SKM-1 (cell line): ENCODE results near the gene BDH1.
"Not testable (repeated sequence)": the region's sequence is repeated elsewhere in the genome, so short reads cannot be mapped to it uniquely, and the experiment has no call there.

Experiments used
- DNase-seq: peaks from one replicate; lab custom pipeline; 2025; ENCODE audit not compliant: unreplicated experiment; lab: John Stamatoyannopoulos, UW

Gene BDH1

DNA sequence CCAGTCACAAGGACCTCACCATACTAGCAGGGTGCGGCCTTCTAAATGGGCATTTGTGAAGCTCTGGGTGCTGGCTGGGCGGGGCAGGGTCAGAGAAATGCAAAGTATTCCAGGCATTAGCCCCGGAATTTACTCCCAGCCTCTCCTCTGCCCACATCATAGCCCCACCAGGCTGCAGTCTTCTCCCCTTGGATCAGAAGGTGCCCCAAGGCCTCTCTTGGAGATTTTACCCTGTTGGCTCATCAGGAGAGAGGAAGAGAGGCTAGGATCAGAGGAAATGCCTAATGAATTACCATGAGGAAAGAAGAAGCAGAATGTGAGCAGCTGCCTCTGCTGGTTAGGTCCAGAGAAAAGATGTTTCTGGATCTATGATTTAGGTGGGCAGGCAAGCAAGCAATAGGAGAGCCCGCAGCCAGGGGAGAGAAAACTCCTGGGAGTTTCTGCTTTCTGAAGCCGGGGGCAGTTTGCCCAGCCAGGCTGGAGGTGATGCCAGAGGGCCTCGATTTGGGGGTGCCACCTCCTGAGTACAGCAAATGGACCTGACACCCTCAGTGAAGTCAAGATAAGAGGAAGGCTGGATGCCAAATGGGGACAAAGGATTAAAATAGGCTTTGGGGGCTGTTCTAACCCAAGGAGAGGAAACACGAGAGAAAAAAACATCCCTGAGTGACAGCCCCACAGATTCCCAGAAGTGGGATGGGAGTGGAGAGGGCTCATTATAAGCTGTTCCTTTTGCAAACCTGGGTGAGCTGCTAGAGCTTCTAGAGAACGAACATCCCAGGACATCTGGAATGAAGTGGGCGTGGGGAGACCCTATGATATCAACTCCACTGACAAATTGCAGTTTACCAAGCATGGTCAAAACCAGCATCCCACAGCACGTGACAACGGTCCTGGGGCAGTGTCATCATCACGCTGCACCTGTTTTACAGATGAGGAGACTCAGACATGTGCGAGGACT is 65.4 kb downstream of the BDH1 start:
- DNase-seq: no peak

DNA sequence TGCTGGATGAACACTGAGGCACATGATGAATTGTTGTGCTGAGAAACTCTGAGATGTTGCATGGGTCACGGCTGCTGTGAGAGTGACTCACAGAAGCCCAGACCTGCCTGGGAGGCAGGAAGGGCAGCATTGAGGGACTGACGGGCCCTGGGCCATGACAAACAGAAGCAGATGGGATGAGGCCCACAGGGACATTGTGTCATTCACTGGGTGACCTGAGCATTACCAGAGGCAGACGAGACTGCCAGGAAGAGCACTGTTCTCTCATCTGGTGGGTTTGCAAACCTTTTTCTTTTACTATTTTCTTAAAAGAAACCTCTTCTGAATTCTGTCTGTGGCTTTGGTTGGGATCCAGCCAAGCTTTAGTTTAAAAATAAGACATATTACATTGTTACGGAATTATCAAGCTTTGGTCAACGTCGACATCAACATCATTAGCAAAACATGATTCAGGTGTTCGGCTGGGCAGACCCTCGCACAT is 67.8 kb downstream of the BDH1 start:
- no peak for DNase-seq

DNA sequence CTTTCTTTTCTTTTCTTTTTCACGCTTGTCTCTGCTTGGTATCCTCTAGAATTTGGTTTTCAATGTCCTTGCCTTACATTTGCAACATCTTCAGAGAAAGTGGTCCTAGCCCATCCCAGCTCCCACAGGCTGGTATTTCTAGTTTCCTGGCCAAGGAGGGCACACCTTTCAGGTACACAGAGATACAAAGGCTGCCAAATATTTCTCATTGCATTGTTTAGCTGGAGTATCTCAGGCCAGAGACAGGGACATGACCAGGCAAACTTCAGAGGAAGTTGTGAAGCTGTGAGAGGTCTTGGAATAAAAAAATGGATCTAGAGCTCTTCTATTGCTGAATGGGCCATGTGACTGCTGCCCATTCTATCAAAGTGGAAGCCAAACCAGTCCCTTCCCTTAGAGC is 68.9 kb downstream of the BDH1 start:
- DNase-seq: no peak

DNA sequence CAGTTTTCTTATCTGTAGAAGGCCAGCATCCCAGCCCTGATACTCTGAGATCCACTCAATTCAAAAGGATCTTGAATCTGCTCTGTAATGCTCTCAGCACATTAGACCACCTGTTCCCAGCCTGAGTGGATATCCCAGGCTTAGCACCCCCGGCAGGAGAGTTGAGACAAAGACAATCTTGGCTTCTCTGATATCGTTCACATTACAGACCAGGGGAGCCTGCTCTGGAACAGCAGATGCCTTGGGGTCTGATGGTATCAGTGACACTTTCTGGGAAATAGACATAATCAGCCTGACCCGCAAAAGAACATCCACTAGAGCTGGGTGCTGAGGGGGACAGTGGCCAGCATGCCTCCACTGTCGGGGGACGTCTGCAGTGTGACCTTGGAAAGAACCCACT is 70.6 kb downstream of the BDH1 start:
- DNase-seq: no peak

DNA sequence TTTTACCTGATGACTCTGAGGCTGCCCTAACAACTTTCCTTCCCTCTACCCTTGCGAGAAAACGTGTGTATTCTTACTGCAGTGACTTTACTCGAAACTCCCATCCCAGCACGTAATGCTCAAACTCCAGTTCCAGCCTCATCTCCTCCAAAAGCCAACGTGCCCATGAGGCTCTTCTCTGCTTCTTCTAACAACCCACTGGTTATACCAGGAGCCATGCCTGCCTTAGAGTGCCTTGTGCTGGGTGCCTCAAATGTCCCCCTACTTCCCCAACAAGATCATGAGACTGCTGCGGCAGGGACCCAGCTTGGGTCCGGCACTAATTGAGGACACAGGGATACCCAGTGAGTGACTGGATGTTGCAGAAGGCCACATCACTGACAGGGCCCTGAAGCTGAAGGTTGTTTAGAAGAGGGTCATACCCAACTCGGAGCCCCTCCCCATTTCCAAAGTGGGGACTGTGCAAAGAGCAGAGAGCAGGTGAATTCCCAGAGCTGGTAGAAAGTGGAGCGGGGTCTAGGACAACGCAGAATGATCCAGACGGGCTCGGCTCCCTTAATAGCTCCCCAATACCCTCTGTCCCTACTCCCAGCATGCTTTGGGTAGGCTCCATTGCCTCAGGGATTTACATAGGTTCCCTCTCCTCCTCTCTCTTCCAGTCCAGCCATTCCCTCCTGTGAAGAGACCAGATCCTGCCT is 71.4 kb downstream of the BDH1 start:
- no peak for DNase-seq

DNA sequence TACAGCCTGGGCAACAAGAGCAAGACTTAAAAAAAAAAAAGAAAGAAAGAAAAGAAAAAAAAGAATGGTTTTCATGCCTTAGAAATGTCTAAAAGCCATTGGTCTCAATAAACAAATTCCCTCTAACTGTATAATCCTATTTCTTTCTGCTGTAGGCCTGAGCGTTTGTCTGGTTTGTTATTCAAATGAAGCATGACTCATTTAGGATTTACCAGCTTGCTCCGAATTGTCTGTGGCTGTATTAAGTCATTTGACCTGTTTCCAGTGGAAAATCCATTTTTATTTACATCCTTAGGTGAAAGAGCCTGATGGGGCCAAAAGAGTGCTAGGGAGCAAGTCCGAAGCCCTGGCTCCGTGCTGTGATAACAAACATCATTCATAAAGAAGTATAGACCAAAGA is 73.8 kb downstream of the BDH1 start:
- no peak for DNase-seq

DNA sequence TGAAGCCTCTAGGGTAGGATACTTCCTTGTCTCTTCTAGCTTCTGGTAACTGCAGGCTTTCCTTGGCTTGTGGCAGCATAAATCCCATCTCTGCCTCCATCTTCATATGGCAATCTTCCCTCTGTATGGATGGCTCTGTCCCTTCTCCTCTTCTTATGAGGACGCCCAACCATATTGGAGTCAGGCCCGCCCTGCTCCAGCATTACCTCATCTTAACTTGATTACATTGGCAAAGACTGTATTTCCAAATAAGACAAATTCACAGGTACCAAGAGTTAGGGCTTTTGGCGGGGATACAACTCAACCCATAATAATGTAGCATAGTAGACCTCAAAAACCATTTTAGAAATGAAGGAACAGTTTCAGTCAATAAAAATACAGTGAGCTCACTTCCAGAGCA is 75.4 kb downstream of the BDH1 start:
- no peak for DNase-seq

DNA sequence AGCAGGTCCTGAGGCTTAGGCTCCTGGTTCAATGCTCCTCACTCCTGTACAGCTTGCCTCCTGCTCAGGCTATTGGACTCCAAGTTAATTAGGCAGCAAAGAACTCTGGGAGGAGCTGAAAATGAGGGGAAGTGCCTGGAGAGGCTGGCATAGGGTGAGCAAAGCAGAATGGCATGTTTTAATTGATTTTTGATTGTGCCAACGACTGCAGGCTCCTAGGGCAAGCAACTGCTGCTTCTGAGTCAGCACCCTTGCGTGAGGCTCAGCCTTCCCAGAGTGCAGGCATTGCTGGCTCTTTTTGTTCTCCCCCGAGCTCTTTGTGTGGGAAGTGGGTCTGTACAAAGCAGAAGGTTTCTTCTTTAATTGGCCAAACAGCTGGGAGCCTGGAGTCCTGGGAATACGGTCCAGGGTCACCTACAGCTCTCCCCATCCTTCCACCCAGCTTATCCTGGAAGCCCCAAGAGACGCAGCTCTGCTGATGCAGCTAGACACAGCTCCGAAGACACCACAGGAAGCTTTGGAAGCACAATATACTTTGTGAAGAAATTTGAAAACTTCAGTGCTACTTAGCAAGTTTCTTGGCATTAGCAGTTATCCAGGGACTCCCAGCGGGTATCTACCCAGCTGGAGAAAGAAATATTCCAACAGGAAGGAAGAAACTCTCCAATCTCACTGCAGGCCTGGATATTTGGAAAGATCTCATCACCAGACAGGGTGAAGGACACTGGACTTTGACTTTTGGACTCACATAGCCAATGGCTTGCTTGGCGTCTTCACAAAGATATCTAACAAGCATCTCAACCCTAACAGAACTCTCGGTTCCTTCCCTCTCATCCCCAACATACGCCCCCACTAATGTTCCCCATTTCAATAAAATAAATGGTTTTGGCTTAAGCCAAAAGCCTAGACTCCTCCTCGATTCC is 76.8 kb downstream of the BDH1 start:
- DNase-seq: no peak

DNA sequence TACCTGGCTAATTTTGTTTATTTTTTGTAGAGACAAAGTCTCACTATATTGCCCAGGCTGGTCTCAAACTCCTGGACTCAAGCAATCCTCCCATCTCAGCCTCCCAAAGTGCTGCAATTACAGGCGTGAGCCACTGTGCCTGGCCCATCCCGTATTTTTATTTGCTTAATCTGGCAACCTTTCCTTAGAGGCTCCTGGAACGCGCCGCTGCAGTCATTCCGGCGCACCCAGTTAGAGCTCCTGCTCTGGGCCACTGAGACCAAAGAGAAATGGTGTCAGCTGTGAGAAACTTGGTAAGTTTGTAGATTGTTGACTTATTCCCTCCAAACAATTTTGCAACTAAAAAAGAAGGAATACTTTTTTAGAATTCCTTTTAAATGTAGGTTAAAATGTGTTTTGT is 78.0 kb downstream of the BDH1 start:
- not testable (repeated sequence) for DNase-seq

DNA sequence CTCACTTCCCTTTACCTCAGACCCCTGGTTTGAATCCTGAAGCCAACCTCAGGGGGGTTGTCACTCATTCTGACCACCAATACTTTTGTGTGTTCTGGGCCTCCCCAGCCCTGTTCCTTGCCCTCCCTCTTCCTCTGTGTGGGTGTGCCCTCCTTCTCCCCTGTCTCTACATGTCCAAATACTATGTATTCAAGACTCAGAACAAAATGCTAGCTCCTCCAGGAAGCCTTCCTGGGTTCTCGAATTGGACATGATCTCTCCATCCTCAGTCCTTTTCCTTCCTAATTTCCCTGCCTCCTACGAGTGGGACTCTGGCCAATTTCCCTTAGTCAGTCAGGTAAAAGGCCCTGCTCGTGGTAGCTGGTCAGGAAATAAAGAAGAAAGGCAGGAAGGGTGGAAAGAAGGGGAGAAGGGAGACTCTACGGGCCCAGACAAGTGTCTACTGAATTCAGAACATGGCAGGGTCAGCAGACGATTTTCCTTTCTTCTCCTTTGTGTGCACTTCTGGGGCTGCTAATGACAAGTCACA is 79.7 kb downstream of the BDH1 start:
- DNase-seq: no peak

DNA sequence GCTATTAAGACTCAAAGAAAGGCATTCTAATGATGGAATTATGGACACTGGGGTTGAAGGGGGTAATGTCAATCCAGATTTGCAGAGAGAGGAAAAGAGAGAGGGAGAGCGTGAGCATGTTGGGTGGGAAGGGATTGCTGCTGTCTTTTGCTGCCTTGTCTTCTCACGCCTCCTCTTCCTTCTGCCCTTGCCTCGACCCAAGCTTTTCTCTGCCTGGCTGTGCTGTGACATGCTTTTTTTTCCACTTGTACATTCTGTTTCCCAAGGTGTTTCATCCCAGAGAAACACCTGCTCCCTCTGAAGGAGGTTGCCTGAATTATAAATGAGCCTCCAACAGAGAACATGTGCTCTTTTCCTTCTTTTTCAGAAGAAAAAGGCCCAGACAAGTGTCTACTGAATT is 80.3 kb downstream of the BDH1 start:
- DNase-seq: no peak

DNA sequence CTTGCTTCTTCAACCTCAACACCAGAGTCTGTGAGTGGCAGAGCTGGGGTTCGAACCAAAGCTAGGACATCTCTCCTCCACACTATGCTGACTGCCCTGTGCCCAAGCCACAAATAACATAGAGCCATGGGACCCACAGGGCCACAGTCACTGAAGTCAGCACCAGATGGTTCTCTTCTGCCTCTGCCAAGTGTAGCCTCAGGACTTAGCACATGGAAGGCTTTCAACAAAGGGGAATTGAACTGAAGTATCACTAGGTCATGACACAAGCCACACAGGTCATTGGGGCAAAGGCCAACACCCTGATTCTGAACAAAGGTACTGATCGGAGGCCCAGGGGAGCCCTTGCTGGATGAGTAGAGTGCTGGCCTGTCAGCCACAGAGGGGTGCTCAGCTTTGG is 83.6 kb downstream of the BDH1 start:
- no peak for DNase-seq

DNA sequence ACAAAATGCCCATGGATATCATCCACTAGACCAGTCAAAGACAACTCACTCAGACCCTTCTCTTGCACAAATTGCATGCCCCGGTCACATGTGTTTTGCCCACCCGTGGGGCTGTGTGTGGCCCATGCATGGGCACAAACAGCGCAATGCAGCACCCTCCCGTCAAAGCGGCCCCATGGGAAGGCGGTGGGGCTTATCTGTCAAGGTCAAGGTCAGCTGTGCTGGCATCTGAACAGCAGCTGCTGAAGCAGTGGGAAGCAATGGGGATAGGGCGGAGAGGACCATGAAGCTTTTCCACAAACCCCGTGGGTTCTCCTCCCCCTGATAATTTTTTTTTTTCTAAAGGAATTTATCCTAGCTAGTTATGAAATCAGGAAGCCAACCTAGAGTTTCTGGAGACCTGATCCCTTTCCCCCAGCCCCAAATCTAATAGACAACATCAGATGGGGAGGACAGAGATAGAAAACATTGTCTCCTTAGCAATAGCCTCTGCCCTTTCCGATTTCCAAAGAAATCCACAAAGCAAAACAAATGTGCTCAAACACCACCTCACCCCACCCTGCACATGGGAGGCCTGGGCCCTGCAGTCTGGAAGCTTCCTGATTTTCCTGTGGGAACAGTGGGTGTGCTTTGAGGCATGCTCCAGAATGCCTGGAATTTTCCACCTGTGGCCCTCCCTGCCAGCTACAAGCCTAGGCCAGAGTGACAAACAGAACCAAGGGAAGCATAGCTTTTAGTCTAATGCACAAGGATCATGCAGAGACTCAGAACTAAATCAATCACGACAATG is 84.4 kb downstream of the BDH1 start:
- DNase-seq: no peak

DNA sequence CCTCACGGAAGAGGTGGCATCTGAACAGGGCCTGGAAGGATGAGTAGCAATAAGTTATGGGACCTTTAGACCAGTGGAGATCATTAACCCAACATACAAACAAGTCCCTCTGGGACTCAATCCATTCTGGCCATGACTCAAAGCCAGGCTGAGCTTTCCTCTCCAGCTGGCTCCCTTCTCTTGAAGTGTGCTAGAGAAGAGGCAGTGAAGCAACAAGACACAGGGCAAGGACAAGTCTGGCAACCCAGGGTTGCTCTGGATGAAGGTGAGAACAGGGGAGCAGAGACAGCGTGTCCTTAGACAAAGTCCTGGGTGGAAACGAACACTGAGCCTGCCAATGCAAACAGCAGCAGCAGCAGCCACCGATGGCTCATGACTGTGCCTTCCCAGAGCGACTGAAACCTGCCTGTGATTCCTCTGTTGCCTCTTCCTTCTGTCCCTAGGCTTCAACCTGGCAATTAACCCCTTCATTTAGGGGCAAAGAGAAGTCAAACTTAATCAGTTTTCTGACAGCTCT is 86.8 kb downstream of the BDH1 start:
- no peak for DNase-seq

DNA sequence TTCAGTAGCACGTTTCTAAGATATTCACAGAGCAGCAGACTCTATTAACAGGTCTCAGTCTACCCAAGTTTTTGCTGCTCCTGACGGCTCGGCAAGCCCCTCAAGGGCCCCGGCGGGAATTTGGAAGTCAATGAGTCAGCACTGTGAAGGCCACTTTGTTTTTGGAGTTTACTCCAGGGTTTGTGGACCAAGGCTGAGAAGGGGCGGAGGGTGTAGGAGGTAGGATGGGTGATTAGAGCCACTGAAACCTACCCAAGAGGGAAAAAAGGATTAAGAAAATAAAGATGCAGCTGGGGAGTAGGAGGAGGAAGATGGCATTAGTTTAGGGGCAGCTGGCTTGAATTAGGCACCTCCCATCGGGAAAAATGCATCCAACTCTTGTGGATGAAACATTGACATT is 87.6 kb downstream of the BDH1 start:
- DNase-seq: no peak

DNA sequence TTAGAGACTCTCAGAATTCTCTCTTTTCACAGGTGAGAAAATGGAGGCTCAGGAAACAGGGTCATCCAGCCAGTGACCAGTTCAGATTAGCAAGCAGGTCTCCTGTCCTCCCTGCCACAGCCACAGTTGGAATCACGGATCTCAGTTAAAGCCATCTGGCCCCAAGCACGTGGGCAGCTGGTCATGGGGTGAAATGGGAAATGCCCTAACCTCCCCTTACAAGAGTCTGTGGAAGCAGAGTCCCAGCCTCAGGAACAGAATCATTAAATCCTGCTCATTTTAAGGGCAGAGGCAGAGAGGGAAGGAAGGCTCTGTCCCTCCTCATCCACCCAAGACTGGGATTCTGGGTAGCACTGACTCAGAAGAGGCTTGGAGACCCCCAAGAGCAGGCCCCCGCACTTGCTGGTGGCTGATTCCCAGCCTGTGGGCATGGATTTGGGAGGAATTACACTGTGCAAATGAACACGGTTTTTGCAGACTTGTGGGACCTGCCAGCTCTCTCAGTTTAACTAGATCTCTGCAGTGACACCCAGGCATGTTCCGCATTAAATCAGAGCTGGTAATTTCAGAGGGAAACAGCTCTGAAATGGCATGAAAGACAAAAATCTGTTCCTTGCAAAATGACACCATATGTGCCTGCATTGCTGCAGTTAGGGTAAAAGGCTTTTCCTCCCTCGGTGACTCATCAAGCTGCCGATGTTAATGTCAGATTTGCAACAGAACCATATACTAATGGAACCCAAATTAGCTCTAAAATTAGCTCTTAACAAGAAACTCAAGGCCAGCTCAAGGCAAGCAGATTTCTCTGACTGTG is 89.0 kb downstream of the BDH1 start:
- no peak for DNase-seq

DNA sequence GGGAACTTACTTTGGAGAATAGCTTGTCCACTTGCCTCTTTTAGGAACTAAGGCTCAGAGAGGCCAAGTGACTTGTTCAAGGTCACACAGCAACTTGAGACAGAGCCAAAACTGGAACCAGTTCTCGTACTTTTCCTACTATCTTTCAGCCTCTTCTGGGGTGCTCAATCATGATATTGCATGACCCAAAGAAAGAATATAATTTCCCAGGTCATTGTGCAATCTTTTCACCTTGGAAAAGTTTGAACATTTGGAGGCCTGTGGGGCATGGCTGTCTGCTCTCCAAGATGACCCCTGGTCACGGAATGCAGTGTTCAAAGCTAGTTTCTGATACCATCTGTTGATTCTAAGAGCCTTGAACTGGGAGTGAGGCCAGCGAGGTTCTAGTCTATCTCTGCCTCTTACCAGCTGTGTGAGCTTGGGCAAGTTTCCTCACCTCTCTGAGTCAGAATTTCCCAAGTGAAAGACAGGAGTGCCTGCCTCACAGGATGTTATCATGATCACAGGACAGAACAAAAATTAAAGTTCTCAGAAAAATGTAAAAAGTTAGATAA is 89.7 kb downstream of the BDH1 start:
- DNase-seq: no peak

DNA sequence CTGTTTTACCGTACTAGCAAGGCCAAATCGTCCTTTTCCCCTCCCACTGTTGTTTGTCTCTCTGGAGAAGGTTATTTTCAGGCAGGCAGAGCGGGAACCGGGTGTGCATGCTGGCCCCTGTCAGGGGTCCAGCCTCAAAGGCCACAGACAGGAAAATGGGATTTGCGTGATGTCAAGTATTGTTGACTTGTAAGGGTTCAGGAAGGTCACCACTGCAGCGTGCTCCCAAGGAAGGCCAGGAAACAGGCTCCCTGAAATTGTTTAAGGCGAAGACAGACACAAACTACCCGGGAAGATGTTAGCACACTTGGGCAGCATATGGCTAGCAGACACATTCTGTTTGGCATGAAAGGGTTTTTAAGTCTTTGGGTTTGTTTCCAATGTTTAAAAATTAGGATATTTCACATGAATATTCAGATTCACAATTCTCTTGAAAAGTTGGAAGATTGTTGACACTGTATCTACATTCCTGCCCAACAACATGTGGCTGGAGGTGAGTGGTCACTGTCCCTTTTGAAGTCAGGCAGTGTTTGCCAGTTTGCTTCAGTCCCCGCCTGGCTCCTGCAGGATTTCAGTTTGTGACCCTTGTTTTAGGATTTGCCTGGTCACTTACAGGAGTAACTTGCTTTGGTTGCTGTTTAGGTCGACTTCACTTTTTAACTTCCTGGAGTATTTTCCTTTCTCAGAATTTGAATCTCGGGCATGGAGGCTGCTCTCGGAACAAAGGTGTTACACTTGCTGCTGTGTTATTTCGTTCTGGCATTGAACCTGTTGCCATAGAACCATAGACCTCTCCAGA is 90.4 kb downstream of the BDH1 start:
- DNase-seq: no peak
